H9 (cell line): ENCODE results near the gene RPL36A. TPM values are rescaled to one million over a fixed set of nuclear protein-coding genes. Genes with fewer than 3 reads are reported as not detected.

Experiments
- DNase-seq: peaks from one replicate; pipeline ENCODE4 v3.0.0-alpha.2; 2017
- H2AFZ ChIP-seq: one replicate; pipeline ENCODE4 v1.6.1; 2013; ENCODE audit warnings: mild to moderate bottlenecking, low read length, control low read depth, moderate library complexity
- H2AK5ac ChIP-seq: 2 replicates; pipeline ENCODE4 v1.6.1; 2013; ENCODE audit warnings: low read length, control low read depth, mixed read lengths; ENCODE audit not compliant: insufficient read length
- H2BK120ac ChIP-seq: one replicate; pipeline ENCODE4 v1.6.1; 2013; ENCODE audit warnings: low read depth, mild to moderate bottlenecking, low read length, control low read depth, inconsistent platforms; ENCODE audit not compliant: poor library complexity, severe bottlenecking
- H2BK12ac ChIP-seq: 2 replicates; pipeline ENCODE4 v1.6.1; 2013; ENCODE audit warnings: low read length, control low read depth, mixed read lengths, low read depth; ENCODE audit not compliant: insufficient read length
- H2BK15ac ChIP-seq: 2 replicates; pipeline ENCODE4 v1.6.1; 2013; ENCODE audit warnings: low read depth, low read length, control low read depth
- H2BK20ac ChIP-seq: one replicate; pipeline ENCODE4 v1.6.1; 2013; ENCODE audit warnings: low read depth, mild to moderate bottlenecking, low read length, control low read depth, inconsistent platforms; ENCODE audit not compliant: poor library complexity, severe bottlenecking
- H2BK5ac ChIP-seq: 2 replicates; pipeline ENCODE4 v1.6.1; 2013; ENCODE audit warnings: low read length, control low read depth, mixed read lengths; ENCODE audit not compliant: insufficient read length
- H3K14ac ChIP-seq: 2 replicates; pipeline ENCODE4 v1.6.1; 2013; ENCODE audit warnings: low read length, control low read depth; ENCODE audit not compliant: insufficient read depth
- H3K18ac ChIP-seq: 2 replicates; pipeline ENCODE4 v1.6.1; 2013; ENCODE audit warnings: low read depth, mild to moderate bottlenecking, mixed read lengths, low read length, control low read depth; ENCODE audit not compliant: insufficient read length
- H3K23ac ChIP-seq: 2 replicates; pipeline ENCODE4 v1.6.1; 2013; ENCODE audit warnings: low read length, control low read depth, mixed read lengths, low read depth; ENCODE audit not compliant: insufficient read length
- H3K23me2 ChIP-seq: 2 replicates; pipeline ENCODE4 v1.6.1; 2013; ENCODE audit warnings: low read depth, mild to moderate bottlenecking, mixed read lengths, low read length, control low read depth; ENCODE audit not compliant: insufficient read length, poor library complexity, severe bottlenecking
- H3K27ac ChIP-seq: 2 replicates; pipeline ENCODE4 v1.5.1; 2013; ENCODE audit warnings: low read length, control low read depth, mixed read lengths, low read depth; ENCODE audit not compliant: insufficient read length
- H3K27me3 ChIP-seq: 2 replicates; pipeline ENCODE4 v1.6.1; 2013; ENCODE audit warnings: low read length, control low read depth, inconsistent platforms; ENCODE audit not compliant: insufficient read depth
- H3K4ac ChIP-seq: 2 replicates; pipeline ENCODE4 v1.6.1; 2013; ENCODE audit warnings: low read depth, mild to moderate bottlenecking, control low read depth, inconsistent platforms, low read length, moderate library complexity
- H3K4me1 ChIP-seq: 2 replicates; pipeline ENCODE4 v1.6.1; 2013; ENCODE audit warnings: low read length, control low read depth, inconsistent platforms; ENCODE audit not compliant: insufficient read depth
- H3K4me2 ChIP-seq: 2 replicates; pipeline ENCODE4 v1.6.1; 2013; ENCODE audit warnings: low read length, control low read depth, mixed read lengths; ENCODE audit not compliant: insufficient read length, insufficient read depth
- H3K56ac ChIP-seq: 2 replicates; pipeline ENCODE4 v1.6.1; 2013; ENCODE audit warnings: low read depth, mild to moderate bottlenecking, mixed read lengths, low read length, control low read depth; ENCODE audit not compliant: insufficient read length
- H3K79me1 ChIP-seq: 2 replicates; pipeline ENCODE4 v1.6.1; 2013; ENCODE audit warnings: low read depth, mild to moderate bottlenecking, moderate library complexity, low read length, control low read depth, inconsistent platforms; ENCODE audit not compliant: insufficient read depth, poor library complexity, severe bottlenecking
- H3K79me2 ChIP-seq: 2 replicates; pipeline ENCODE4 v1.6.1; 2013; ENCODE audit warnings: low read length, control low read depth, inconsistent platforms; ENCODE audit not compliant: insufficient read depth
- H3K9ac ChIP-seq: 2 replicates; pipeline ENCODE4 v1.6.1; 2013; ENCODE audit warnings: low read length, control low read depth, mixed read lengths; ENCODE audit not compliant: insufficient read length; ENCODE audit errors: extremely low read depth
- H3K9me3 ChIP-seq: one replicate; pipeline ENCODE4 v1.6.1; 2013; ENCODE audit warnings: low read depth, low read length, inconsistent platforms; ENCODE audit not compliant: control insufficient read depth
- H3T11ph ChIP-seq: one replicate; pipeline ENCODE4 v1.6.1; 2013; ENCODE audit warnings: mild to moderate bottlenecking, low read length, control low read depth, inconsistent platforms
- H4K20me1 ChIP-seq: one replicate; pipeline ENCODE4 v1.6.1; 2013; ENCODE audit not compliant: control insufficient read depth, insufficient read length, insufficient read depth
- H4K5ac ChIP-seq: 2 replicates; pipeline ENCODE4 v1.6.1; 2013; ENCODE audit warnings: low read depth, mild to moderate bottlenecking, mixed read lengths, low read length, control low read depth; ENCODE audit not compliant: insufficient read length
- H4K8ac ChIP-seq: replicated peaks from 2 replicates; pipeline ENCODE4 v1.6.1; 2013; ENCODE audit warnings: low read length, control low read depth, mixed read lengths, low read depth; ENCODE audit not compliant: insufficient read length
- H4K91ac ChIP-seq: 2 replicates; pipeline ENCODE4 v1.6.1; 2013; ENCODE audit warnings: low read depth, mild to moderate bottlenecking, moderate library complexity, mixed read lengths, low read length, control low read depth; ENCODE audit not compliant: insufficient read length
- H3K27ac Mint-ChIP-seq, 3 experiments: 2 replicates in 2 of 3; 3 replicates in 1 of 3; pipeline ENCODE4 v1.8.0; 2020 to 2021; ENCODE audit warnings: mixed read lengths in 3 of 3, mild to moderate bottlenecking in 1 of 3, moderate library complexity in 1 of 3
- H3K27me3 Mint-ChIP-seq: 2 replicates; pipeline ENCODE4 v1.8.0; 2021; ENCODE audit warnings: low read depth, mild to moderate bottlenecking, moderate library complexity, mixed read lengths
- H3K36me3 Mint-ChIP-seq, 3 experiments: 2 replicates in 2 of 3; 3 replicates in 1 of 3; pipeline ENCODE4 v1.8.0; 2020 to 2021; ENCODE audit warnings: low read depth in 3 of 3, mixed read lengths in 3 of 3; ENCODE audit not compliant: insufficient read depth in 1 of 3
- H3K4me1 Mint-ChIP-seq, 2 experiments: 2 replicates each; pipeline ENCODE4 v1.8.0; 2020; ENCODE audit warnings: mixed read lengths in 2 of 2
- H3K4me3 Mint-ChIP-seq, 2 experiments: 2 replicates in 1 of 2; 3 replicates in 1 of 2; pipeline ENCODE4 v1.8.0; 2020 to 2021; ENCODE audit warnings: mild to moderate bottlenecking in 2 of 2, mixed read lengths in 2 of 2, moderate library complexity in 1 of 2
- H3K9me3 Mint-ChIP-seq, 2 experiments: 2 replicates in 1 of 2; 3 replicates in 1 of 2; pipeline ENCODE4 v1.8.0; 2020; ENCODE audit warnings: mild to moderate bottlenecking in 2 of 2, mixed read lengths in 2 of 2, moderate library complexity in 1 of 2
- WGBS: extraction: QIAGEN DNeasy Blood & Tissue Kit; methylation state at CpG from one replicate; pipeline ENCODE4 v1.1.7; 2013; ENCODE audit warnings: missing lambda C conversion rate, low lambda C conversion rate, mixed read lengths; ENCODE audit not compliant: insufficient read length; ENCODE audit errors: extremely low coverage; 5-methylcytosine and 5-hydroxymethylcytosine counted together
- total RNA-seq: library from RNA; stranded (reverse); gene quantifications from 2 replicates; pipeline ENCODE4 v1.2.1, GENCODE V29; 2021
- TF ChIP-seq, protein P1 (sequence below): fragments of 200-600 bp; sonication (generic); conservative IDR thresholded peaks from 3 replicates; pipeline ENCODE4 v1.8.0; 2021; ENCODE audit warnings: antibody characterized with exemption, mild to moderate bottlenecking

Gene RPL36A
- total RNA-seq, 1 experiment from 2014 or later, result 428 TPM

DNA sequence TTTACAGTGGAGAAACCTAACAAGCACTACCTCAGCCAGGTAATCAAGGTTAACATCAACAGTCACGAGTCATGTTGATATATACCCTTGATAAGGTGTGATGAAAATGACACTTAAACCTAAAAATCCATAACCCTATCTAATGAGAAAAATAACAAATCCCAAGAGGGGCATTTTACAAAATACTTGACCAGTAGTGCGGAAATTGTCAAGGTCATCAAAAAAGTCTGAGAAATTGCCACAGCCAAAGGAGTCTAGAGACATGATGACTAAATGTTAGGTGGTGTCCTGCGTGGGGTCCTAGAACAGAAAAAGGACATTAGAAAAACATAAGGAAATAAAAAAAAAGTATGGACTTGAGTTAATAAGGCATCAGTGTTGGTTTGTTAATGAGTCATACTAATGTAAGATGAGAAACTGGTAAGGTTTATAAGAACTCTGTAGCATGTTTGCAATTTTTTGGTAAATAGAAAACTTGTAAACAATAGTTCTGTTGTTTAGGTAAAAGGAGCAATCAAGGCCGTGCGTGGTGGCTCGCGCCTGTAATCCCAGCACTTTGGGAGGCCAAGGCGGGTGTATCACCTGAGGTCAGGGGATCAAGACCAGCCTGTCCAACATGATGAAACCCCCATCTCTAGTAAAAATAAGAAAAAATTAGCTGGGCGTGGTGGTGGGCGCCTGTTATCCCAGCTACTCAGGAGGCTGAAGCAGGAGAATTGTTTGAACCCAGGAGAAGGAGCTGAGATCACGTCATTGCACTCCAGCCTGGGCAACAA lies 2.9 kb downstream of the RPL36A start:
- WGBS, result no CpG with 5 or more reads among the region's 11 CpGs
- H4K91ac ChIP-seq, result no peak overlapping the region

More for the DNA sequence above, 2.9 kb downstream of the RPL36A start:
- Histone ChIP-seq H3K79me1 (no peaks in the 10 kb centered on the region), H2BK120ac (no peak overlapping the region), H2BK5ac (no peak overlapping the region), H3K27me3 (no peaks in the 10 kb centered on the region), H3K23ac (no peak overlapping the region), H3K56ac (no peak overlapping the region), H3K4me2 (no peak overlapping the region), H3K9ac (no peak overlapping the region), H4K8ac (no peak overlapping the region), H2BK12ac (no peak overlapping the region), H3T11ph (no peak overlapping the region), H3K4me1 (no peaks in the 10 kb centered on the region; the same call in 1 of the 2 replicates), H2BK15ac (no peak overlapping the region), H2AFZ (no peak overlapping the region), H2BK20ac (no peak overlapping the region), H3K18ac (no peak overlapping the region), H3K14ac (no peak overlapping the region), H2AK5ac (no peak overlapping the region), H3K9me3 (peaks cover 26% of the 10 kb centered on the region), H3K79me2 (no peaks in the 10 kb centered on the region), H3K27ac (no peak overlapping the region), H3K4ac (no peak overlapping the region), H3K23me2 (no peaks in the 10 kb centered on the region), H4K20me1 (no peaks in the 10 kb centered on the region), H4K5ac (no peak overlapping the region)
- Mint-ChIP-seq H3K4me1 (peaks cover 7 to 9% of the 10 kb centered on the region in 2 experiments; a peak in 2 of 4 replicates), H3K27ac (peak overlapping the region in 2 of 3 experiments; percentile 34 to 92; a peak in 2 of 7 replicates), H3K27me3 (no peaks in the 10 kb centered on the region; the same call in 1 of the 2 replicates), H3K4me3 (peak overlapping the region; percentile 57 to 93; a peak in 4 of 5 replicates), H3K9me3 (peaks cover 60 to 62% of the 10 kb centered on the region in 2 experiments), H3K36me3 (peaks cover 32 to 47% (median 43%) of the 10 kb centered on the region in 3 experiments)
- DNase-seq, result no peak
- TF ChIP-seq, protein P1, sequence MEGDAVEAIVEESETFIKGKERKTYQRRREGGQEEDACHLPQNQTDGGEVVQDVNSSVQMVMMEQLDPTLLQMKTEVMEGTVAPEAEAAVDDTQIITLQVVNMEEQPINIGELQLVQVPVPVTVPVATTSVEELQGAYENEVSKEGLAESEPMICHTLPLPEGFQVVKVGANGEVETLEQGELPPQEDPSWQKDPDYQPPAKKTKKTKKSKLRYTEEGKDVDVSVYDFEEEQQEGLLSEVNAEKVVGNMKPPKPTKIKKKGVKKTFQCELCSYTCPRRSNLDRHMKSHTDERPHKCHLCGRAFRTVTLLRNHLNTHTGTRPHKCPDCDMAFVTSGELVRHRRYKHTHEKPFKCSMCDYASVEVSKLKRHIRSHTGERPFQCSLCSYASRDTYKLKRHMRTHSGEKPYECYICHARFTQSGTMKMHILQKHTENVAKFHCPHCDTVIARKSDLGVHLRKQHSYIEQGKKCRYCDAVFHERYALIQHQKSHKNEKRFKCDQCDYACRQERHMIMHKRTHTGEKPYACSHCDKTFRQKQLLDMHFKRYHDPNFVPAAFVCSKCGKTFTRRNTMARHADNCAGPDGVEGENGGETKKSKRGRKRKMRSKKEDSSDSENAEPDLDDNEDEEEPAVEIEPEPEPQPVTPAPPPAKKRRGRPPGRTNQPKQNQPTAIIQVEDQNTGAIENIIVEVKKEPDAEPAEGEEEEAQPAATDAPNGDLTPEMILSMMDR, result no peak
